K562 (cell line): ENCODE results near the gene TNNT2. TPM values are rescaled to one million over a fixed set of nuclear protein-coding genes. Genes with fewer than 3 reads are reported as not detected.

Source experiments
- ATAC-seq: fragments of 200-7000 bp; cut with Tn5 transposase; 3 replicates; pipeline ENCODE4 v1.9.1; 2020; ENCODE audit warnings: moderate library complexity
- BruUV-seq: library from RNA; stranded (reverse); fragments of 400-500 nt; replicated peaks from 2 replicates; lab custom pipeline; 2021; lab: Mats Ljungman, UMichigan
- CTCF ChIA-PET: fragments of 300-600 bp; formaldehyde crosslinking; extraction: SDS; loops from one replicate; lab custom pipeline; 2021; ENCODE audit warnings: low intra/inter-chr PET ratio; lab: Yijun Ruan, JAX
- POLR2A ChIA-PET: fragments of 300-600, 350-650 bp; sonication (Branson Sonifier 250); formaldehyde crosslinking; extraction: SDS; loops from one replicate; lab custom pipeline; 2021; ENCODE audit warnings: antibody characterized with exemption, inconsistent platforms; lab: Yijun Ruan, JAX
- DNase-seq, 4 experiments: peaks; one replicate each; pipeline versions ENCODE4 v3.0.0 to v3.0.0-alpha.2; 2011 to 2018; ENCODE audit warnings: low spot score in 3 of 4, mixed read lengths in 3 of 4; ENCODE audit errors: extremely low read depth in 1 of 4
- FAIRE-seq: peaks from 2 replicates; lab custom pipeline; 2011; peaks lifted over from hg19 to GRCh38; lab: Jason Lieb, UNC
- H2AFZ ChIP-seq: 2 replicates; pipeline ENCODE4 v1.6.0; 2011; ENCODE audit warnings: low read depth, low read length, control low read depth, inconsistent platforms
- H3K27ac ChIP-seq: fragments of 200-600 bp; 3 replicates; pipeline ENCODE4 v1.8.0; 2011; ENCODE audit warnings: low read depth, mild to moderate bottlenecking, control low read depth, inconsistent platforms, low read length, moderate library complexity, mixed read lengths; ENCODE audit errors: extremely low read depth
- H3K27me3 ChIP-seq, 2 experiments: fragments of 300-600 bp in 1 of 2; 2 replicates in 1 of 2; 3 replicates in 1 of 2; pipeline versions ENCODE4 v1.6.0 to v1.8.0; 2011; ENCODE audit warnings: inconsistent platforms in 2 of 2, low read length in 2 of 2, mild to moderate bottlenecking in 1 of 2, mixed read lengths in 1 of 2, moderate library complexity in 1 of 2; ENCODE audit not compliant: control insufficient read depth in 2 of 2, insufficient read depth in 2 of 2
- H3K36me3 ChIP-seq: fragments of 300-600 bp; 3 replicates; pipeline ENCODE4 v1.8.0; 2011; ENCODE audit warnings: mild to moderate bottlenecking, low read length, inconsistent platforms; ENCODE audit not compliant: control insufficient read depth, insufficient read depth
- H3K4me1 ChIP-seq, 2 experiments: fragments of 200-600 bp in 1 of 2; replicated peaks in 1 of 2; 2 replicates in 1 of 2; 3 replicates in 1 of 2; pipeline versions ENCODE4 v1.5.1 to v1.8.0; 2011; ENCODE audit warnings: inconsistent platforms in 2 of 2, low read length in 2 of 2, mild to moderate bottlenecking in 1 of 2, mixed read lengths in 1 of 2, moderate library complexity in 1 of 2; ENCODE audit not compliant: control insufficient read depth in 2 of 2, insufficient read depth in 2 of 2
- H3K4me2 ChIP-seq: 2 replicates; pipeline ENCODE4 v1.6.1; 2011; ENCODE audit warnings: low read length, control low read depth, inconsistent platforms, mixed read lengths; ENCODE audit not compliant: insufficient read depth
- H3K4me3 ChIP-seq: fragments of 200-600 bp; sonication (generic), shearing (Covaris generic); 2 replicates; pipeline ENCODE4 v1.5.1; 2016; ENCODE audit warnings: control low read depth, inconsistent platforms
- H3K79me2 ChIP-seq: fragments of 200-600 bp; 3 replicates; pipeline ENCODE4 v1.8.0; 2011; ENCODE audit warnings: low read length, inconsistent platforms; ENCODE audit not compliant: control insufficient read depth, insufficient read depth
- H3K9ac ChIP-seq, 2 experiments: 2 replicates each; pipeline versions ENCODE4 v1.6.0 to v1.6.1; 2011; ENCODE audit warnings: low read depth in 2 of 2, low read length in 2 of 2, control low read depth in 1 of 2, inconsistent platforms in 1 of 2, mild to moderate bottlenecking in 1 of 2, mixed read lengths in 1 of 2; ENCODE audit not compliant: insufficient read depth in 1 of 2
- H3K9me1 ChIP-seq: one replicate; pipeline ENCODE4 v1.6.0; 2011; ENCODE audit warnings: inconsistent platforms, mild to moderate bottlenecking, low read length, moderate library complexity; ENCODE audit not compliant: control insufficient read depth, insufficient read depth
- H3K9me3 ChIP-seq: replicated peaks from 2 replicates; pipeline ENCODE4 v1.5.1; 2011; ENCODE audit warnings: low read depth, low read length, inconsistent platforms; ENCODE audit not compliant: control insufficient read depth, insufficient read depth
- H4K20me1 ChIP-seq: replicated peaks from 2 replicates; pipeline ENCODE4 v1.6.1; 2011; ENCODE audit warnings: low read length, inconsistent platforms, mixed read lengths; ENCODE audit not compliant: control insufficient read depth, insufficient read depth
- ELF2 ChIP-seq: fragments of 250-450 bp; sonication (Bioruptor Pico); IDR thresholded peaks from 2 replicates; pipeline ENCODE4 v1.5.0; 2021; ENCODE audit warnings: mild to moderate bottlenecking
- TEAD2 ChIP-seq: fragments of 450-650 bp; IDR thresholded peaks from 2 replicates; pipeline ENCODE4 v1.6.1; 2016; ENCODE audit warnings: missing genetic modification characterization, control low read depth, missing compliant biosample characterization
- THRB ChIP-seq: fragments of 450-650 bp; formaldehyde crosslinking; conservative IDR thresholded peaks from 2 replicates; pipeline ENCODE4 v1.4.0; 2022; ENCODE audit warnings: mild to moderate bottlenecking, missing genetic modification characterization
- WGBS: fragments of 100-300 bp; shearing (Covaris generic); methylation state at CpG from one replicate; pipeline ENCODE4 v1.1.6; 2016; ENCODE audit warnings: low coverage, mixed read lengths; ENCODE audit not compliant: insufficient coverage; ENCODE audit errors: missing lambda C conversion rate; 5-methylcytosine and 5-hydroxymethylcytosine counted together
- in situ Hi-C: fragments of 300-500 bp; cut with MboI; formaldehyde crosslinking; loops from 4 replicates; pipeline ENCODE4 v1.15.0; 2018; ENCODE audit warnings: inconsistent platforms, mixed read lengths
- intact Hi-C: fragments of 100-400 bp; cut with micrococcal nuclease; formaldehyde crosslinking; loops from 2 replicates; pipeline ENCODE4 v1.14.2; 2022
- polyA plus RNA-seq, 8 experiments: library from polyadenylated mRNA; depleted of rRNA in 4 of 8; stranded (reverse) in 5 of 8; unstranded in 3 of 8; fragments of >200 nt; fragmentation: Nextera tagmentation in 2 of 8; fragmentation: Illumina TruSeq in 1 of 8; extraction: Ambion mirVana in 2 of 8; extraction: Trizol in 1 of 8; gene quantifications; 2 replicates each; pipeline versions ENCODE4 v1.2.1 to v1.2.3, GENCODE V29; 2011 to 2014; ENCODE audit warnings: inconsistent platforms in 1 of 8, missing spikeins in 1 of 8
- total RNA-seq, 7 experiments: library from RNA; depleted of rRNA in 6 of 7; stranded (reverse); fragments of >200 nt in 6 of 7; fragmentation: Illumina TruSeq in 2 of 7; extraction: Trizol in 2 of 7; gene quantifications; 2 replicates each; pipeline versions ENCODE4 v1.2.1 to v1.2.3, GENCODE V29; 2011 to 2021; ENCODE audit warnings: low replicate concordance in 1 of 7

TNNT2 gene
- total and polyA plus RNA-seq, 9 of the 15 experiments (the other 6 are each of a cell fraction or from before 2014, with no cell fraction given), result not detected

GRCh38 chr1:201397675-201398074 lies 20.2 kb upstream of the TNNT2 start:
- H3K79me2 ChIP-seq, result no peaks in the 10 kb centered on the region
- POLR2A ChIA-PET, result interaction anchor here (0.8 to 1.6 kb wide), 3 partner anchors 13 to 16 kb away, joined by 4 read pairs; no protein-coding TSS in a partner anchor

More at GRCh38 chr1:201397675-201398074, 20.2 kb upstream of the TNNT2 start:
- no peaks in the 10 kb centered on the region for H3K36me3 ChIP-seq
- no peaks in the 10 kb centered on the region for H3K9me3 ChIP-seq
- intact Hi-C loops (no loop called here), in situ Hi-C loops (no loop called here)
- no peak overlapping the region for H3K4me3 ChIP-seq
- H3K4me1 ChIP-seq, result peaks cover 0 to 10% of the 10 kb centered on the region in 2 experiments; a peak in 1 of 5 replicates
- no TSS peak for BruUV-seq
- peaks cover 52 to 85% of the 10 kb centered on the region in 2 experiments for H3K27me3 ChIP-seq
- H3K4me2 ChIP-seq, result no peak overlapping the region
- peaks cover 6% of the 10 kb centered on the region for H4K20me1 ChIP-seq
- no peak overlapping the region for H2AFZ ChIP-seq
- 0% methylated on average over 2 of the region's 2 CpGs for WGBS
- TF ChIP-seq ELF2, result no peak
- no peak for TF ChIP-seq TEAD2 (tag)
- TF ChIP-seq THRB (CRISPR knock-in tag), result no peak
- TF ChIP-seq, all 486 proteins: peak for 0
- Histone ChIP-seq H3K27ac (no peak overlapping the region), H3K9me1 (no peaks in the 10 kb centered on the region), H3K9ac (no peak overlapping the region)
- DNase-seq (no peak), FAIRE-seq (no peak), ATAC-seq (no peak)
- CTCF ChIA-PET, result no interaction called here
